Measurements from ENCODE around the gene THOC2.
"Not testable (repeated sequence)": the region's sequence is repeated elsewhere in the genome, so short reads cannot be mapped to it uniquely, and the experiment has no call there.

Gene THOC2

DNA sequence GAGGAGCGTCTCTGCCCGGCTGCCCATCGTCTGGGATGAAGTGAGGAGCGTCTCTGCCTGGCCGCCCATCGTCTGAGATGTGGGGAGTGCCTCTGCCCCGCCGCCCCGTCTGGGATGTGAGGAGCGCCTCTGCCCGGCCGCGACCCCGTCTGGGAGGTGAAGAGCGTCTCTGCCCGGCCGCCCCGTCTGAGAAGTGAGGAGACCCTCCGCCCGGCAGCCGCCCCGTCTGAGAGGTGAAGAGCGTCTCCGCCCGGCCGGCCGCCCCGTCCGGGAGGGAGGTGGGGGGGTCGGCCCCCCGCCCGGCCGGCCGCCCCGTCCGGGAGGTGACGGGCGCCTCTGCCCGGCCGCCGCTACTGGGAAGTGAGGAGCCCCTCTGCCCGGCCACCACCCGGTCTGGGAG is 1.2 kb upstream of the THOC2 start:
- not testable (repeated sequence) for DNase-seq

GRCh38 chrX:123731987-123732669 is 724 bp downstream of the THOC2 start:
- DNase-seq = no peak

DNA sequence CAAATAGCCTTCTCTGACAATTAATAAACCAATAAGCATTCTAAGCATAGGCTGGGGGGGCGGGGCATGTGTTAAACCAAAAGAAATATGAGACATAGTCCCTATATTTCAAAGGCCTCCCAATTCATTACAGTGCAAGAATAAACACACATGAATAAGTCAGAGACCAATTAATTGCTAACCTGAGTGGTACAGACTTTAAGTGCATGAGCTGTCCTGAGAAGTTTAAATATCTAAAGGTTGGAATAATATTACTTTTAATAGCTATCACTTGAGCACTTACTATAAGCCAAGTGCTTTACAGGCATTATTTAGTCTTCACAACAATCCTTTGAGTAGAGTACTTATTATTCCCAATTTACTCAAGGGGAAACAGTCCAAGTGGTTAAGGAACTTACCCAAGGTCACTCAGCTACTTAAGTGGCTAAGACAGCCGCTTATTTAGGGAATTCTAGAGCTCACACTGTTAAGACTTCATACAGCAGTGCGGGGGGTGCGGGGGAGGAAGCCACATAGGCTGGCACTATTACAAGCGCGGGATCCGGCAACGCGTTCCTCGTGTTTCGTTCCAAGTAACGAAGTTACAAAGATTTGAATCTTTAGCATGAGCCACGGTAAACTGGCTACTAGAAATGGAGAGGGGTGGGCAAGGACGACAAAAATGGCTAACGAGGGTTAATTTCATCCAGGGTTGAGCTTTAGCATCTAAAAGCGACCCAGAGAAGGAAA is 1.4 kb downstream of the THOC2 start:
- DNase-seq = peak; percentile 3

DNA sequence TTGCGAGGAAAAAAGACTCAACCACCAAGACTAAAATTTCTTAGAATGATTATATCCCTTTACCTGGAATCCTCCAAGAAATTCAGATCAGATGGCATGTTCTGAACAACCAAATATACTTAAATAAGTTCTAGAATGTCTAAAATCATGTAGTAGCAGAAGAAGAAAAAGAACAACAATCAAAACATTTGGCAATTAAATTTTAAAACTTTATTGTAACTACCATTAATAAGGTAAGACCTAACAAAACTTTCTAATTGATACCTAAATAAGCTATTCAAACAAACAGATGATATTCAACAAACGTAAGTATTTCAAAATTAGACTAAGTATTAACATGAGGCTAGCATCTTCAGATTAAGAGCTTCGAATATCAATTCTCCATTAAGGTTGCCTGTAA is 4.3 kb downstream of the THOC2 start:
- DNase-seq = no peak

DNA sequence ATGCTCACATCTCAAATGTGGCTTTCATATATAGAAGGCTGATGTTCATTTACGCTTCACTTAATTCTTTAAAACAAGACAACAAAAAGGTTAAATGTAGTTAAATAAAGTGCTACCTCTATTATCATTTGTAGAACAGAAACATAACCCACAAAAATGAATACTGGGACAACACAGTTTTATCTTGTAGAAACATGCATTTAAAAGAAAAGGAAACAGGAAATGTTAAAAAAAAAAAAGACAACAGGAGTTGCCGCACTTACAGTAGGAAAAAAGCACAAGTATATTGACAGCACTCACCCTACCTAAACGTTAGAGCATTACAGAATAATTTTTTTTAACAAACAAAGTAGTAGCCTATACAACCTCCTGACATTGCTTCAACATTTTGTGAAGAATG is 4.8 kb downstream of the THOC2 start:
- DNase-seq = no peak

DNA sequence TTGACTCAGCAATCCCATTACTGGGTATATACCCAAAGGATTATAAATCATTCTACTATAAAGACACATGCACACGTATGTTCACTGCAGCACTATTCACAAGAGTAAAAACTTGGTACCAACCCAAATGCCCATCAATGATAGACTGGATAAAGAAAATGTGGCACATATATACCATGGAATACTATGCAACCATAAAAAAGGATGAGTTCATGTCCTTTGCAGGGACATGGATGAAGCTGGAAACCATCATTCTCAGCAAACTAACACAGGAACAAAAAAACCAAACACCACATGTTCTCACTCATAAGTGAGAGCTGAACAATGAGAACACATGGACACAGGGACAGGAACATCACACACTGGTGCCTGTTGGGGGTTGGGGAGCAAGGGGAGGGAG is 10.7 kb downstream of the THOC2 start:
- DNase-seq = not testable (repeated sequence)

DNA sequence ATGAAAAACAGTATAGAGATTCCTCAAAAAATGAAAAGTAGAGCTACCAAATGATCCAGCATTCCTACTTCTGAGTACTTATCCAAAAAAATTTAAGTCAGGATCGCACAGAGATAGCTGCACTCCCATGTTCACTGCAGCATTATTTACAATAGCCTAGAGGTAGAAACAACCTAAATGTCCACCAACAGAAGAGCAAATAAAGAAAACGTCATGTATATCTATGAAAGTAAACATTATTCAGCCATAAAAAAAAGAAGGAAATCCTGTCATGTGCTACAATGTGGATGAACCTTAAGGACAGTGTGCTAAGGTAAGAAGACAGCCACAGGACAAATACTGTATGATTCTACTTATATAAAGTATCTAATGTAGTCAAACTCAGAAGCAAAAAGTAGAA is 12.4 kb downstream of the THOC2 start:
- DNase-seq = no peak

DNA sequence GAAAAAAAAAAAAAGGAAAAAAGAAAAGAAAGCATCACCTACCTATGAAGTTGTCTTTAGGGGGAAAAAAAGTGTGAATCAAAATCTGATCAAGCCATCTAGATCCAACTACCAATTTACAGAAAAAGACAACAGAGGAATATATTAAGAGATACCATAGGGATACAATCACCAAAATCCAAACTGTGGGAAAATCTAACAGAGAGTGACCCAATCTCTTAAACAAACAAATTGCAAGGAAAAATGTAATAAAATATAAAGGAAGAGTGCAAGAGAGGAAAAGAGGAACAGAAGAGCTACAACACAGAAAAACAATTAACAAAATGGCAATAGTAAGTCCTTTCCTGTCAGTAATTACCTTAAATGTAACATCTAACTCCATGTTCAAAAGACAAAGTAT is 19.0 kb downstream of the THOC2 start:
- DNase-seq = no peak

- DNase-seq = no peak
Measured at GRCh38 chrX:123713434-123713833, 19.4 kb downstream of the THOC2 start.

DNA sequence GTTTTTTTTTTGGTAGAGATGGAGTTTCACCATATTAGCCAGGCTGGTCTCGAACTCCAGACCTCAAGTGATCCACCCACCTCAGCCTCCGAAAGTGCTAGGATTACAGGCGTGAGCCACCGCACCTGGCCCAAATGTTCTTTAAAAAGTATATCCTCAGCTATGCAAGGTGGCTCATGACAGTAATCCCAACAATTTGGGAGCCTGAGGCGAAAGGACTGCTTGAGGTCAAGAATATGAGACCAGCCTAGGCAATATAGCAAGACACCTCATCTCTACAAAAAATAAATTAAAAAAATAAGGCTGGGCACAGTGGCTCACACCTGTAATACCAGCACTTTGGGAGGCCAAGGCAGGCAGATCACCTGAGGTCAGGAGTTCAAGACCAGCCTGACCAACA is 21.7 kb downstream of the THOC2 start:
- DNase-seq = not testable (repeated sequence)

DNA sequence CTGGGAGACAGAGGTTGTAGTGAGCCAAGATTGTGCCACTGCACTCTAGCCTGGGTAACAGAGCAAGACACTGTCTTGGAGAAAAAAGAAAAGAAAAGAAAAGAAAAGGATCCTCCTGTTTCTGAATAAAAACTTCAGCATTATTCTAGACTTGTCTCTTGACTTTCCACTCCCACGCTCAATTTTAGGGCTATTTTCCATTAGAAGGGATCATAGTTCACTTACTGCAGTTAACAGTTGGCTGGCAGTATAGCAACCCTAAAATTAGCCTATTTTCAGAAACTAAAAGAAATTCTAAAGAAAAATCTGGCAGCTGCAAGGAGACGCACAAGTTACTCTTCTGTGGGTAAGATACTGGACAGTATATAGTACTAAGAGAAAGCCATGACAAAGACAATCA is 28.1 kb downstream of the THOC2 start:
- no peak for DNase-seq

GRCh38 chrX:123698979-123699520 is 33.8 kb downstream of the THOC2 start:
- no peak for DNase-seq

DNA sequence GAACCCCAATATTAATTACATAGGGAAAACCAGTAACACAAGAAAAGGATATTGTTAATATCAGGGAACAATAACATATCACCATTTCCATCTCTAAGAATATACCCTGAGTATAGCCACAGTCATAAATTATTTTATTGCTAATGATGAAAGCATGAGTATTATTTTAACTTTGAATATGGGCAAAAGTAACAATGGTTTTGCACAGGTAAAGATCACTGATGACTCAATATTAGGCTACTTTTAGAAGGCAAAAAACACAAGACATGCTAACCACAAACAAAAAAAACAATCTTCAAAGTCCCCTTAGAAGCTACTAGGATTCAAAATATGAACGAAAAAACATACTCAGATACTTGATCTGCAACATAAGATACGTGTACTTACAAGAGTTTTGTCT is 36.5 kb downstream of the THOC2 start:
- DNase-seq = no peak

GRCh38 chrX:123695242-123695641 is 37.6 kb downstream of the THOC2 start:
- DNase-seq = no peak

- no peak for DNase-seq
Measured at GRCh38 chrX:123691776-123692175, 41.1 kb downstream of the THOC2 start.

DNA sequence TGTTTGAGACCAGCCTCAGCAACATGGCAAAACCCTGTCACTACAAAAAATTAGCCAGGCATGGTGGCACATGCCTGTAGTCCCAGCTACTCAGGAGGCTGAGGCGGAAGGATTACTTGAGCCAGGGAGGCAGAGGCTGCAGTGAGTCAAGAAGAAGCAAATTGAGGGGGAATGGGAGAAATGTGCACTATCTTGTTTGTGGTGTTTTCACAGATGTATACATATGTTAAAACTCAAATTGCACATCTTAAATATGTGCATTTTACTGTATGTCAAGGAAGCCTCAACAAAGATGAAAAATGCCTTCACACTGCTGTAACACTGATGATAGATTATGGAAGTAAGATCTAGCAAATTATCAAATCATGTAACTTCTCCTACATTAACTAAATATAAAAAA is 44.3 kb downstream of the THOC2 start:
- no peak for DNase-seq

- no peak for DNase-seq
Measured at GRCh38 chrX:123685232-123685631, 47.6 kb downstream of the THOC2 start.

DNA sequence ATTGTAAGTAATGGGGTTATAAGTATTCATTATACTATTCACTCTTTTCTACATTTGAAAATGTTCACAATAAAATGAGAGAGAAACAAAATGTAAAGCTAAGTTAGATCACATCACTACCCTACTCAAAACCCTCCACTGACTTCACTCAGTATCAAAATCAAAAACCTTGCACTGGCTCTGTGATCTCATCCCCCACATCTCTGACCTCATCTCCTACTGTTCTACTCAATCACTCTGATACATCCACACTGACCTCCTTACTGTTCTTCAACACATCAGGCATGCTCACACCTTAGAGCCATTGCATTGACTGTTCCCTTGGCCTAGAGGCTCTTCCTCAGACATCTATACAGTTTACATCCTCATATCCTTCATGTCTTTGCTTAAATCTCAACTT is 50.7 kb downstream of the THOC2 start:
- no peak for DNase-seq

- DNase-seq = not testable (repeated sequence)
Measured at GRCh38 chrX:123679733-123680460, 53.0 kb downstream of the THOC2 start.

GRCh38 chrX:123675154-123675553 is 57.7 kb downstream of the THOC2 start:
- DNase-seq = no peak

- no peak for DNase-seq
Measured at GRCh38 chrX:123673813-123674212, 59.0 kb downstream of the THOC2 start.

GRCh38 chrX:123665197-123665596 is 67.7 kb downstream of the THOC2 start:
- DNase-seq = no peak

DNA sequence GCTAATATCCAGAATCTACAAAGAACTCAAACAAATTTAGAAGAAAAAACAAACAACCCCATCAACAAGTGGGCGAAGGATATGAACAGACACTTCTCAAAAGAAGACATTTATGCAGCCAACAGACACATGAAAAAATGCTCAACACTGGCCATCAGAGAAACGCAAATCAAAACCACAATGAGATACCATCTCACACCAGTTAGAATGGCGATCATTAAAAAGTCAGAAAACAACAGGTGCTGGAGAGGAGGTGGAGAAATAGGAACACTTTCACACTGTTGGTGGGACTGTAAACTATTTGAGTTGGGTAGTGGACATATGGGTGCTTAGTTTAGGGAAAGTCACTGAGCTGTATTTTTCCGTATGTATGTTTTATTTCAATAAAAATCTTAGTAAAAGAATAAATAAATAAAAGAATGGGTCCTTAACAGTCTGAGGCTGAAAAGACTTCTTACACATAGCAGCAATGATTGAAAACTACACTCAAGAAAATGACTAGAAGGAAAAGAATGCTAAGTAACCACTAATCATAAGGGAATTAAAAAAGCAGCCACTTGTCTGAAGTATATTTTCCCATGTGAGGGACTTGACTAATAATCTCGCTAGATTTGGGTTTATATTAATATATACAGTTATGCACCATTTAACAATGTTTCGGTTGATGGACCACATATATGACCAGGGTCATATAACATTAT is 68.2 kb downstream of the THOC2 start:
- not testable (repeated sequence) for DNase-seq
